Astrocyte of the spinal cord (primary cell): ENCODE results near the gene UPF2.

Experiments used
- DNase-seq: peaks from one replicate; pipeline ENCODE4 v3.0.0; 2011; ENCODE audit warnings: low read depth, low spot score
- H3K4me3 ChIP-seq: 2 replicates; pipeline ENCODE4 v1.5.1; 2011; ENCODE audit warnings: low read depth, mild to moderate bottlenecking, low read length, moderate library complexity
- CTCF ChIP-seq: IDR thresholded peaks from 2 replicates; pipeline ENCODE4 v1.5.1; 2012; ENCODE audit warnings: low read depth, mild to moderate bottlenecking, low read length, inconsistent platforms
- in situ Hi-C: cut with HindIII; loops from 2 replicates; pipeline ENCODE4 v1.10.0; 2017; ENCODE audit warnings: low sequenced_read_pairs

Gene UPF2

GRCh38 chr10:12042797-12043651, at the start of gene UPF2:
TSS of gene UPF2 (minus strand) at chr10:12042809. CDS start at chr10:12035423, 7,386 bp downstream.
- in situ Hi-C loops, result no loop called here
- no peak for TF ChIP-seq CTCF
- DNase-seq, result peak; percentile 99

GRCh38 chr10:12091421-12091820, 48.8 kb upstream of the UPF2 start:
- in situ Hi-C loops, result no loop called here
- DNase-seq, result no peak
- TF ChIP-seq CTCF, result no peak
- no peak overlapping the region for H3K4me3 ChIP-seq

More at GRCh38 chr10:12042797-12043651, at the start of gene UPF2:
- peak within 1 kb of the TSS; percentile 99 for H3K4me3 ChIP-seq

- in situ Hi-C loops, result no loop called here
- H3K4me3 ChIP-seq, result no peak overlapping the region
- TF ChIP-seq CTCF, result no peak
- DNase-seq, result no peak
These were observed 46.3 kb upstream of the UPF2 start for GRCh38 chr10:12088919-12089318.

GRCh38 chr10:12081879-12082557, 39.4 kb upstream of the UPF2 start:
- DNase-seq, result peak; percentile 59
- in situ Hi-C loops, result no loop called here
- TF ChIP-seq CTCF, result no peak
- H3K4me3 ChIP-seq, result no peak overlapping the region

- no peak for DNase-seq
- TF ChIP-seq CTCF, result no peak
- in situ Hi-C loops, result no loop called here
- no peak overlapping the region for H3K4me3 ChIP-seq
These were observed 38.9 kb upstream of the UPF2 start for GRCh38 chr10:12081470-12081869.

GRCh38 chr10:12077580-12078180, 35.1 kb upstream of the UPF2 start:
- H3K4me3 ChIP-seq, result no peak overlapping the region
- TF ChIP-seq CTCF, result no peak
- no peak for DNase-seq
- in situ Hi-C loops, result no loop called here
